Mesenteric fat pad (tissue), 1 donor: ENCODE measurements around the gene KAT6B. TPM values are rescaled to one million over a fixed set of nuclear protein-coding genes. Genes with fewer than 3 reads are reported as not detected.

Experiments used
- DNase-seq: peaks from one replicate; pipeline ENCODE4 v3.0.0-alpha.2; 2020; ENCODE audit warnings: low spot score
- total RNA-seq: library from RNA; stranded (reverse); fragmentation: NEBNext Ultra II Directional; extraction: Animal tissue kit (Norgen Biotek cat#: 25700); gene quantifications from one replicate; pipeline ENCODE4 v1.2.1, GENCODE V29; 2021
- donor health status: DM: yes; HTN: yes; CAD: no.

Gene KAT6B
- total RNA-seq, 1 donor from 2014 or later, result 28.8 TPM

- DNase-seq, result no peak
Observed at GRCh38 chr10:74822521-74823089, 3.8 kb upstream of the KAT6B start.

GRCh38 chr10:74823791-74824183, 2.6 kb upstream of the KAT6B start:
- no peak for DNase-seq

DNA sequence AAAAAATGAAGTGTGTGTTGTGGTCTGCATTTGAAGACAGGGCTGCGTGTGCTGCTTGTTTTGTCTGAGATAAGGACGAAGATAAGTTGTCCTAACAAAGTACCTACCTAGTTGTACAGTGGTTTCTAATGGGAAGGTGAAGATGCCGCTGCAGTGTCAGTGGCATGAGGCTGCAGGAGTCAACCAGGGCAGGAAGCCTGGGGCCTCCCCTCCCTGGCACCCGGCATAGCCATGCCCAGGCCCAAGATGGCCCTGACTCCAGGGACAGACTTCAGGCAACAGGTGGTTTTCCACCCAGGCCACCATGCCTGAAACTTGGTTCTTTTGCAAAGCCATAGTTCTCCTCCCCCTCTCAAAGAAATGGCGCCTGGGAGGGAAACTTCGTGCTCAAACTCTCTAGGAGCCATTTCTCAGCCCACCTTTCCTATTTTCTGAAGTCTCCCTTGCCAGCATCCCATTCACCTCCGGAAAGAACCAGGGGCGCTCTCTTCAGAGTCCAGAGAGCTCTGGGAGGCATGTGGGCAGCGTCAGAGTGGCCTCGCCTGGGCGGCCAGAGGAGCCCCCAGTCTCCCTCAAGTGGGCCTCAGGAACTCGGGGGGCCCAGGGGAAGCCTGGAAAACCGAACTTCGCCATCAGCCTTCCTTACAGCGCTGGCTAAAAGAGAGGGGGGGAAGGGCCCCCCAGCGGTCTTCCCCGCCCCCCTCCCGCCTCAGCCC, 2.1 kb upstream of the KAT6B start:
- DNase-seq, result peak; percentile 73

DNA sequence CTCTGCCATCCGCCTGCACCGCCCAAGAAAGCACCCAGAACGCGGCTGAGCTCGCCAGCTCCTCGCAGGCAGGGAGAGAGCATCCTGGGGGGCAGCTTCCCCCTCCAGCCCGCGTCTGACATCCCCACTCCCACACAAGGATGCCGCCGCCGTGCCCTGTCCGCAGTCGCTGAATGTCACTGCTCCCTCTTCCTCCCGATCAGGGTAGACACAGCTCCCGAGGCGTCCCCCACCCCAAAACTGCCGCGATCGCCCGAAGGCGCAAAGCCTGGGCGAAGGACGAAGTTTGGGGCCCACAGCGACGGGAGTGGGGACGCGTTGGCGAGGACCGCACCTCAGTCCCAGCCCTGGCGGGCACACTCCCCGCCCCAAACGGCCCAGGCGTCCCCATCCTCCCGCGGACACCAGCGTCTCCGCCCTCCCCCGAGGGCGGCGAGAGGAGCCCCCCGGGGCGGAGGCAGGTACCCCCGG, 1.5 kb upstream of the KAT6B start:
- peak; percentile 90 for DNase-seq

DNA sequence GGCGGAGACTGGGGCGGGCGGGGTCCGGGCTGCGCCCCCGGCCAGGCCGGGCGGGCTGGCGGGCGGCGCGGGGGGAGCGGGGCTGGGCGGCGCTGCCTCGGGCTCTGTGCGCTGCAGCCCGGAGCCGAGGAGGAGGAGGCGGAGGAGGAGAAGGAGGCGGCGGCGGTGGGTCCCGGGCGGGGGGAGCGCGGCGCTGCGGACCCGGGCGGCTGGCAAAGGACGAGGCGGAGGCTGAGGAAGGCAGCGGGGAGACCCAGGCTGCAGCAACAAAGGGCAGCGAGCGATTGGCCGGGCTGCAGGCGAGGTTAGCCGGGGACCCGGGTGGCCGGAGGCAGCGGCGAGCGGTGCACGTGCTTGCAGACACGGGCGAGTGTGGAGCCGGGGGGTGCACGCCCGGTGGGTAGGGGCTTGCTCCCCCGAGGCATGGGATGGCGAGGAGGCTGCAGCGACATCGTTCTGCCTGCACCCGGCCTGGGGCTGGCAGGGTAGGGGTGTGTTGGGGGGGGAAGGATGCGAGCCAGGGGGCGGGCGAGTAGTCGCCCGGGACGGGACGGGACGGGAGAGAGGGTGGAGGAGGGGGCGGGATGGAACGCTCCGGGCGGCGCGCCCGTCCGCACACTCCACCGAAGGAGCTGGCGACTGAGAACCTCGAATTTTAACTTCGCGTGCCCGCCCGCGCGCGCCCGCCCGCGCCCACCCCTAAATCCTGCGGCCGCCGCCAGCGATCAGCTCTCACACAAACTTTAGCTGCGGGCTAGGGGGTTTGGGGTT, 844 bp upstream of the KAT6B start:
- DNase-seq, result peak; percentile 92

GRCh38 chr10:74827045-74827441, 643 bp downstream of the KAT6B start:
- DNase-seq, result peak; percentile 86

DNA sequence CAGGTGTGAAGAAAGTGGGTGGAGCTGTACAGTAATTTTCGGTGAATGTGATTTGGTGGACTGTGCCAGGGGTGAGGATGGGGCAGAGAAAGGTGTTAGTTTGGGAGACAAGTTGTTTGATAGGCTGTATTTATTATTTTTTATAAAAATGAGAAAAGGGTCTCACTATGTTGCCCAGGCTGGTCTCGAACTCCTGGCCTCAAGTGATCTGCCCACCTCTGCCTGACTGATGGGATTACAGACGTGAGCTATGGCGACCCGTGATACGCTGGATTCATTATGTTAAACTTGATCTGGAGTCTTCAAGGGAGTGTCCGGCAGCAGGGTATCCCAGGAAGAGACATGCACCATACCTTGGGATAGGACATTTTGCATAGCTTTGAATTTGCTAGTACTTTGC, 1.3 kb downstream of the KAT6B start:
- DNase-seq, result no peak

DNA sequence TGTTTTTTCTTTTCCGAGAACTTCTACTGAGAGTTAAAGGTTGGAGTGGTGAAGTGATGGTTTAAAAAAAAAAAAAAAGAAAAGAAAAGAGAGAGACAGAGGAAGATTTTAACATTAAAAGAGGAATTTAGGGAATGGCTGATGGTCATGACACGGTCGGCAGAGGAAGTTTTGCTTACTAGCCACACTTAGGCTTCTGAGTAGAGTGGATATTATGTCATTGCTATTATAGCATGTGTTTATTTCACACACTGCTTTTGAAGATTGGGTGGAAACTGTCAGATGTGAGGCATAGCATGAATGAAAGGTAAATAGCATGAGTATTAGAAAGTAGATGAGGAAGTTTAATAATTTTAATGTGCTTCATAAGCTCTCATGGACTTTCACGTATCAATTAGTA, 2.5 kb downstream of the KAT6B start:
- DNase-seq, result no peak

DNA sequence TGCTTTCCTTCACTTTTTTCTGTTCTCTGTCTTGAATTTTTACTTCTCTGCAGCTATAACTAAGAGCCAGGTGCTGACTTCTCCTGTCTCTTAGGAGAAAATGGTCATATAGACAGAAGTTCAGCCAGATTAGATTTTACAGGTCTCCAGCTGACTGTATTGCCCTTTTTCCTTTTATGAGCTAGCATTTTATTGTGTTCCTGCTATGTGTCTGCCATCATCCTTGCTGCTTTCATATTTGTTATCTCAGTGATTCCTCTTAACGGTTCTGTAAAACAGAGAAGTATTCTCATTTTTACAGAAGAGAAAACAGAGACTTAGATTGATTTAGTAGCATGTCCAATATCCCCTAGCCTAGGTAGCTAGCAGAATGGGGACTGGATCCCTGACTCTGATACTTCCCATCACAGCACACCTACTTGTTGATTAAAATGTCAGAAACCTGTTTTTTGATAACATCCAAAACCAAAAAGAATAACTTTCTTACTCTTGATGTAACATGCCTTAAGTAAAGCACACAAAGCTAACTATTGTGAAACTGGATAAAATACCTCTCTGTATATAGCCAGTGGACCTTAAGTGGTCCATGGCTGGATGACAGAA, 5.2 kb downstream of the KAT6B start:
- no peak for DNase-seq

DNA sequence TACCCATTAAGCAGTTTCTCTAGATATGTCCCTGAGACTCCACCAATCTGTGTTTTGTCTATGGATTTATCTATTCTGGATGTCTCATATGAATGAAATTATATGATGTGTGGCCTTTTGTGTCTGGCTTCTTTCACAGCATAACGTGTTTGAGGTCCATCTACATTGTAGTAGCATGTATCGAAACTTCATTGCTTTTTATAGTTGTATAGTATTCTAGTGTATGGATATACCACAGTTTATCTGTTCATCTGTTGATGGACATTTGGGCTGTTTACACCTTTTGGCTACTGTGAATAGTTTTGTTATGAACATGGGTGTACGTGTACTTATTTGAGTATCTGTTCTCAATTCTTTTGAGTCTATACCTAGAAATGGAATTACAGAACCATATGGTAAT, 9.6 kb downstream of the KAT6B start:
- no peak for DNase-seq

- no peak for DNase-seq
Observed at GRCh38 chr10:74836877-74837276, 10.5 kb downstream of the KAT6B start.

- no peak for DNase-seq
Observed at GRCh38 chr10:74837743-74838142, 11.3 kb downstream of the KAT6B start.

DNA sequence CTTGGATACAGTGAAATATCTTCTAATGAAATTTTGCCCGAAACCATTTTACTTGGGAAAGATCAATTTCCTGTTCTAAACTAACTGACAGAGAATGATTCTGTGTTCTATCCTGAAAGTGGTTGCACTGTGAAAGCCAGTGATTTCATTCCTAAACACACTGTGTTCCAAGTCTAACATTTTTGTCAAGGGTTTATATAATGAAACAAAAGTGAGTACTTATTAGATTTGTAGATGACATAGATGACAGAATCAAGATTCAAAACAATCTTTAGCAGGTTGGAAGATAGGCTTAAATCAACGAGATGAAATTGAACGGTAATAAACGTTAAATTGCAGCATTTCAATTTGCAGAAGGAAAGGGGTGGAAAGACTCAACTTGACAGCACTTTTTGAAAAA, 13.3 kb downstream of the KAT6B start:
- DNase-seq, result no peak

DNA sequence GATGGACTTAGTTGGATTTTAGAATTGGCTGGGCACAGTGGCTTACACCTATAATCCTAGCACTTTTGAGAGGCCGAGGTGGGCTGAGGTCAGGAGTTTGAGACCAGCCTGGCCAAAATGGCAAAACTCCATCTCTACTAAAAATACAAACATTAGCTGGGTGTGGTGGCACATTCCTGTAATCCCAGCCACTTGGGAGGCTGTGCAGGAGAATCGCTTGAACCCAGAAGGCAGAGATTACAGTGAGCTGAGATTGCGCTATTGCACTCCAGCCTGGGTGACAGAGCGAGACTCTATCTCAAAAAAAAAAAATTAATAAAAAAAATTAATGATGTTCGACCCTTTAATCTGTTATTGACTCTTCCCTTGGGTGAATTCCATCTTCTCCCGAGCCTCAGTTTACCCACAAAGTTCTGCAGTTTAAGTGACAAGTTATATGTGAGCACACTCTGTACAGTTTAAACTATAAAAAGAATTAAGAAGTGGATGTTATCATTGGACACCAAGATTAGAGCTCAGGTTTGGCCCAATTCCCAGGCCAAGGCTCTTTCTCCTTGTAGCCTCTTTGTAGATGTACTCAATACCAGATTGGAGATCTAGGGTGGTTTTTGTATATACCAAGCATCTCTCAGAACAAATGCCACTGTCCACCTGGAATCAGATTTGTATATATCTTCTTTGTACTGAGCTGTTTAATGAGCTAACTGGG, 15.0 kb downstream of the KAT6B start:
- no peak for DNase-seq

DNA sequence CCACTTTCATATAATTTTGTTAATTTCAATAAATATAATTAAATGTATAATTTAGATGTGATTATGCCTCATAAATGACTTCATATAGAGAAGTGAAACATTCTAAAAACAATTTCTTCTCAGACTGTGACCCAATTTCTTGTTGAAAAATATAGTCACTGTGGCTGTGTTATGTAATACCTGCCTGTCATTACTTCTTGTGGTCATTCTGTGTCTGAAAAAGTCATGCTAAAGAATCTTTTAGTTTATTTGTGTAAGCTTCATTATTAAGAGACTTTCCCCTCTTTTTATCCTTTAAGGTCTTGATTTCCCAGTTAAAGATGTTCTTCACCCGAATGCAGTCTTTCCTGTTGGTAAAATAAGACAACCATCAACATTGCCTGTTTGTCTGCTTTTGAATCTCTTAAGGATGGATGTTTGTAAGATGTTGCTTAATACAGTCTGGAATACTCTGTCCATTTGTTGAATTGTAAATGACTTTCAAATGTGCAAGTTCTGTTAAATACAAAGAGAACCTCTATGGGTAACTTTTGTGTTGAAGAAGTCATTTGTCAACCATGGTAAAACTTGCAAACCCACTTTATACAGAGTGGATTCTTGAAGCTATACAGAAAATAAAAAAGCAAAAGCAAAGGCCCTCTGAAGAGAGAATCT, 16.0 kb downstream of the KAT6B start:
- DNase-seq, result no peak

DNA sequence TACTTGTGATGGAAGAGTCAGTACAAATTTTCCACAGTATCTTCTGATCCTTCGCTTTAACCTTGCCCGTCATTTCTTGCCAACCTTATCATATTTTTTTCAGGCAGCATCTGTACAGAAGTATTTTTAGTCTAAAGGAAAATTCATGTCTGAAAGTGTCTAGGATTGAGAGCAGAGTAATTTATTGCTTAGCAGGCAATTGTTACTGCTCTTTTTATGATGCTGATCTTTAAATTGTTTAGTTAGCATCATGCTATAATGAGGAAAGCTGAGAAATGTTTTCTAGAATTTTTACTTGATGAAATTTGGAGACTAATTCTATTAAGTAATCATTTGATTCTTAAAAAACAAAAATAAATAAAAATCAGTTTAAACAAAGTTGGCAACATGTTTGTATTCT, 20.6 kb downstream of the KAT6B start:
- DNase-seq, result no peak

DNA sequence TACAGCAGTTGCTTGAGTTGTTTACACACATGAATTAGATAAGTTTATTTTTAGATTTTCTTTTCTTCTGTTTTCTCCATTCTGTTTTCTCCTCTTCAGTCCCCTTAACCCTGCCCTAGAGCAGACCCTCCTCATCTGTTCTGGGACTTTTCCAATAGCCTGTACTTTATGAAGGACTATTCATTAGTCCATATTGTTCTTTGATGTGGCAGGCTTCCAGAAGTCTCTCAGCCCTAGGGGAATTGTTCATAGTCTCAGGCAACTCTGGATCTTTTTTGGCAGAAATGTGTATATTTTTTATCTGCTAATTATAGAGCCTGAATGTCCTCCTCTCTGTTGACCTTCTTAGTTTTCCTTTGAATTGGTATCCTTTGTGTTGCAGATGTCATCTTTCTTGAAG, 25.4 kb downstream of the KAT6B start:
- no peak for DNase-seq

GRCh38 chr10:74852381-74852780, 26.0 kb downstream of the KAT6B start:
- DNase-seq, result no peak

DNA sequence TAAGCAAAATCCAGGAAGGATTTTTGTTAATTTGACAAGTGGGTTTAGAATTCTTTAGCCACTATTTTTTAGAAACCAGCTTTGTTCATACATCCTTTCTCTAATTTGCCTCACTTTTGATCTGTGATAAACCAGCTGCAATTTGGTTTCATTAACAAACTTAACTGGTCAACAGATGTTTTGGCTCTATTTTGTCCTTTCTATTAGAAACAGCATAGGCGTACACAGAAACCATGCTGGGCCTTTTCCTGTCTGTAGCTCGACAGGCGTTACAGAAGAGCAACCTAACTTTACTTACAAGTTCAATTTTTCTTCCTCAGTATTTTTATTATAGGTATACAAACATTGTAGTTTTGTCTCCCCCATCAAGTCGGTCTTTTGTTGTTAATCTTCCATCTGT, 28.2 kb downstream of the KAT6B start:
- no peak for DNase-seq

GRCh38 chr10:74855027-74855426, 28.6 kb downstream of the KAT6B start:
- no peak for DNase-seq

- DNase-seq, result no peak
Observed at GRCh38 chr10:74855439-74855838, 29.0 kb downstream of the KAT6B start.
